HCT116 (cell line): Measurements from ENCODE around the gene RPUSD2. TPM values are rescaled to one million over a fixed set of nuclear protein-coding genes. Genes with fewer than 3 reads are reported as not detected.

Source experiments
- ATAC-seq: fragments of 200-7000 bp; cut with Tn5 transposase; 2 replicates; pipeline ENCODE4 v1.9.1; 2020; ENCODE audit warnings: mild to moderate bottlenecking, moderate library complexity
- BruUV-seq: library from RNA; stranded (reverse); fragments of 400-500 nt; replicated peaks from 2 replicates; lab custom pipeline; 2021; lab: Mats Ljungman, UMichigan
- CTCF ChIA-PET: fragments of 300-600 bp; sonication (Branson Sonifier 250); formaldehyde crosslinking; loops from one replicate; lab custom pipeline; 2021; ENCODE audit warnings: antibody characterized with exemption; lab: Charles Lee
- POLR2A ChIA-PET: fragments of 300-600, 350-600 bp; sonication (Branson Sonifier 250); formaldehyde crosslinking; loops from one replicate; lab custom pipeline; 2021; ENCODE audit warnings: antibody characterized with exemption; lab: Charles Lee
- RAD21 ChIA-PET, 2 experiments: fragments of 300-600 bp; sonication (Branson Sonifier 250); formaldehyde crosslinking; loops; one replicate each; lab custom pipeline; 2023; ENCODE audit warnings: low total read pairs in 2 of 2; ENCODE audit not compliant: uncharacterized antibody in 2 of 2, unreplicated experiment in 2 of 2, low non-redundant PET in 1 of 2; lab: Charles Lee
- DNase-seq: peaks from one replicate; pipeline ENCODE4 v3.0.0-alpha.2; 2010; ENCODE audit warnings: low read depth, low spot score
- H2AFZ ChIP-seq: fragments of 200-600 bp; shearing (Covaris generic), sonication (generic); 2 replicates; pipeline ENCODE4 v1.6.1; 2017; ENCODE audit warnings: low read depth, mixed run types, mixed read lengths, antibody characterized with exemption, low read length; ENCODE audit not compliant: poor library complexity, severe bottlenecking
- H3K27ac ChIP-seq: 2 replicates; pipeline ENCODE4 v1.5.1; 2012; ENCODE audit warnings: low read depth, low read length
- H3K27me3 ChIP-seq: fragments of 200-600 bp; sonication (generic); 2 replicates; pipeline ENCODE4 v1.6.1; 2016; ENCODE audit warnings: mixed run types, low read length, mixed read lengths; ENCODE audit not compliant: insufficient read depth
- H3K36me3 ChIP-seq, 2 experiments: fragments of 200-500 bp in 1 of 2; fragments of 200-600 bp in 1 of 2; sonication (Bioruptor generic) in 1 of 2; sonication (generic) in 1 of 2; 2 replicates each; pipeline versions ENCODE4 v1.5.1 to v1.6.1; 2014 to 2016; ENCODE audit warnings: low read length in 2 of 2, inconsistent platforms in 1 of 2, mixed read lengths in 1 of 2, mixed run types in 1 of 2; ENCODE audit not compliant: insufficient read depth in 2 of 2, control insufficient read depth in 1 of 2
- H3K4me1 ChIP-seq, 2 experiments: fragments of 200-600 bp in 1 of 2; sonication (generic) in 1 of 2; 2 replicates each; pipeline versions ENCODE4 v1.5.1 to v1.6.1; 2012 to 2017; ENCODE audit warnings: low read length in 2 of 2, inconsistent platforms in 1 of 2, mild to moderate bottlenecking in 1 of 2, mixed read lengths in 1 of 2, mixed run types in 1 of 2, moderate library complexity in 1 of 2; ENCODE audit not compliant: insufficient read depth in 2 of 2, control insufficient read depth in 1 of 2
- H3K4me2 ChIP-seq: fragments of 200-600 bp; sonication (generic); 2 replicates; pipeline ENCODE4 v1.6.1; 2017; ENCODE audit warnings: mixed run types, low read length, mixed read lengths
- H3K4me3 ChIP-seq, 2 experiments: fragments of 200-600 bp in 1 of 2; sonication (generic) in 1 of 2; replicated peaks in 1 of 2; 2 replicates each; pipeline ENCODE4 v1.5.1; 2011 to 2016; ENCODE audit warnings: low read length in 2 of 2, control low read depth in 1 of 2, low read depth in 1 of 2, mild to moderate bottlenecking in 1 of 2, mixed read lengths in 1 of 2, mixed run types in 1 of 2
- H3K79me2 ChIP-seq: fragments of 200-600 bp; sonication (generic); 2 replicates; pipeline ENCODE4 v1.6.1; 2017; ENCODE audit warnings: mild to moderate bottlenecking, mixed run types, low read length, moderate library complexity, mixed read lengths; ENCODE audit not compliant: insufficient read depth
- H3K9ac ChIP-seq: fragments of 200-600 bp; sonication (generic); 2 replicates; pipeline ENCODE4 v1.6.1; 2016; ENCODE audit warnings: low read length, mixed read lengths
- H3K9me2 ChIP-seq: fragments of 200-600 bp; sonication (generic), shearing (Covaris generic); 2 replicates; pipeline ENCODE4 v1.6.1; 2017; ENCODE audit warnings: mixed run types, mild to moderate bottlenecking, moderate library complexity; ENCODE audit not compliant: insufficient read depth
- H3K9me3 ChIP-seq, 2 experiments: fragments of 200-500 bp in 1 of 2; fragments of 200-600 bp in 1 of 2; sonication (Bioruptor generic) in 1 of 2; sonication (generic) in 1 of 2; 2 replicates each; pipeline ENCODE4 v1.6.1; 2014 to 2017; ENCODE audit warnings: low read length in 2 of 2, mixed read lengths in 2 of 2, inconsistent platforms in 1 of 2, low read depth in 1 of 2, mild to moderate bottlenecking in 1 of 2, mixed run types in 1 of 2, moderate library complexity in 1 of 2; ENCODE audit not compliant: control insufficient read depth in 1 of 2, insufficient read depth in 1 of 2
- H4K20me1 ChIP-seq: fragments of 200-600 bp; sonication (generic), shearing (Covaris generic); 2 replicates; pipeline ENCODE4 v1.6.1; 2017; ENCODE audit warnings: mixed run types, mild to moderate bottlenecking, moderate library complexity; ENCODE audit not compliant: insufficient read depth
- CEBPB ChIP-seq: IDR thresholded peaks from 2 replicates; pipeline ENCODE4 v1.6.1; 2012; ENCODE audit warnings: low read depth
- EGR1 ChIP-seq: IDR thresholded peaks from 2 replicates; pipeline ENCODE4 v1.6.1; 2012; ENCODE audit warnings: low read depth
- JUND ChIP-seq: IDR thresholded peaks from 2 replicates; pipeline ENCODE4 v1.6.1; 2012
- POLR2A ChIP-seq: IDR thresholded peaks from 2 replicates; pipeline ENCODE4 v1.7.0; 2011; ENCODE audit warnings: borderline replicate concordance; ENCODE audit not compliant: insufficient read depth, insufficient read length; ENCODE audit errors: extremely low read depth
- POLR2AphosphoS5 ChIP-seq: IDR thresholded peaks from 2 replicates; pipeline ENCODE4 v1.6.1; 2011; ENCODE audit warnings: mild to moderate bottlenecking, low read depth, low read length, moderate library complexity
- RAD21 ChIP-seq: IDR thresholded peaks from 2 replicates; pipeline ENCODE4 v1.6.1; 2012; ENCODE audit warnings: low read depth, mild to moderate bottlenecking
- SRF ChIP-seq: IDR thresholded peaks from 2 replicates; pipeline ENCODE4 v1.6.1; 2012; ENCODE audit warnings: low read depth
- ZBTB33 ChIP-seq: IDR thresholded peaks from 2 replicates; pipeline ENCODE4 v1.6.1; 2011; ENCODE audit warnings: mild to moderate bottlenecking, low read length, moderate library complexity; ENCODE audit not compliant: insufficient replicate concordance; ENCODE audit errors: extremely low read depth
- intact Hi-C: fragments of 100-400 bp; cut with micrococcal nuclease; formaldehyde crosslinking; loops from 2 replicates; pipeline ENCODE4 v1.10.0; 2022
- total RNA-seq: library from RNA; stranded (reverse); gene quantifications from one replicate; pipeline ENCODE4 v1.2.1, GENCODE V29; 2021; ENCODE audit not compliant: unreplicated experiment

The RPUSD2 gene
- total RNA-seq, 1 experiment from 2014 or later, result 22.5 TPM

DNA sequence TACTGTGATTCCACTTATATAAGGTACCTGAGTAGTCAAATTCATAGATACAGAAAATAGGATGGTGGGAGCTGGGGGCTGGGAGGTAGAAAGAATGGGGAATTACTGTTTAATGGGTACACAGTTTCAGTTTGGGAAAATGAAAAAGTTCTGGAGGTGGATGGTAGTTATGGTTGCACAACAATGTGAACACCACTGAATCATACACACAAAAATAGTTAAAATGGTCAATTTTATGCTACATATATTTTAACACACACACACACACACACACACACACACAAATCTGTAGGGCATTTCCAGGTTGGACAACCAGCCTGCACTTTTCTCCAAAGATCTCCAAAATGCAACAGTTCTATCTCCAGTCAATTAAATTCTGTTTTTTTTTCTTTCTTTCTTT, 5.7 kb upstream of the RPUSD2 start:
- Histone ChIP-seq H3K79me2 (peaks cover 9% of the 10 kb centered on the region), H3K4me3 (no peak overlapping the region), H3K27me3 (no peaks in the 10 kb centered on the region), H3K9me2 (no peaks in the 10 kb centered on the region), H3K27ac (no peak overlapping the region), H3K9me3 (no peaks in the 10 kb centered on the region), H4K20me1 (no peaks in the 10 kb centered on the region), H3K4me1 (peaks cover 4 to 29% of the 10 kb centered on the region in 2 experiments; a peak in 3 of 4 replicates), H3K9ac (no peak overlapping the region), H3K36me3 (peaks cover 0 to 2% of the 10 kb centered on the region in 2 experiments; a peak in 1 of 4 replicates), H2AFZ (no peak overlapping the region), H3K4me2 (no peak overlapping the region)
- BruUV-seq, result no TSS peak
- no peak for ATAC-seq
- intact Hi-C loops, result no loop called here
- no peak for DNase-seq
- ChIA-PET POLR2A (interaction anchor here (0.7 kb wide), 1 partner anchor 233 kb away, joined by 3 read pairs; no protein-coding TSS in a partner anchor), CTCF (no interaction called here), RAD21 (no interaction called here)
- TF ChIP-seq POLR2AphosphoS5, result no peak
- no peak for TF ChIP-seq EGR1
- TF ChIP-seq ZBTB33, result no peak
- no peak for TF ChIP-seq POLR2A
- no peak for TF ChIP-seq JUND
- no peak for TF ChIP-seq RAD21
- no peak for TF ChIP-seq SRF
- TF ChIP-seq CEBPB, result no peak
